Gastrocnemius medialis (tissue), 4 donors: ENCODE results near the gene PDE10A. TPM values are rescaled to one million over a fixed set of nuclear protein-coding genes. Genes with fewer than 3 reads are reported as not detected.

Experiments used
- ATAC-seq, 2 donors: fragments of 150-250 bp; one replicate each; pipeline ENCODE4 v1.9.1; 2016
- DNase-seq, 2 donors: peaks; one replicate each; pipeline ENCODE4 v3.0.0-alpha.2; 2019
- H3K27ac ChIP-seq, 4 donors: fragments of 200-600 bp; sonication (generic); 1 replicate in 1 of 4; 2 replicates in 3 of 4; pipeline ENCODE4 v1.5.1; 2016 to 2018; ENCODE audit warnings: mild to moderate bottlenecking in 2 of 4, moderate library complexity in 1 of 4
- H3K27me3 ChIP-seq, 3 donors: fragments of 200-600 bp; sonication (generic) in 2 of 3; 1 replicate in 1 of 3; 2 replicates in 2 of 3; pipeline versions ENCODE4 v1.5.1 to v1.6.0; 2016 to 2019; ENCODE audit warnings: mild to moderate bottlenecking in 1 of 3, moderate library complexity in 1 of 3
- H3K36me3 ChIP-seq, 2 donors: fragments of 200-600 bp; sonication (generic) in 1 of 2; one replicate each; pipeline ENCODE4 v1.5.1; 2017 to 2018
- H3K4me1 ChIP-seq, 2 donors: fragments of 200-600 bp; sonication (generic) in 1 of 2; one replicate each; pipeline ENCODE4 v1.5.1; 2016 to 2017; ENCODE audit warnings: mild to moderate bottlenecking in 2 of 2
- H3K4me3 ChIP-seq, 4 donors: fragments of 200-600 bp; sonication (generic) in 3 of 4; 1 replicate in 1 of 4; 2 replicates in 3 of 4; pipeline ENCODE4 v1.5.1; 2016 to 2019; ENCODE audit warnings: mild to moderate bottlenecking in 2 of 4
- H3K9me3 ChIP-seq, 3 donors: fragments of 200-600 bp; sonication (generic) in 2 of 3; 1 replicate in 1 of 3; 2 replicates in 2 of 3; pipeline ENCODE4 v1.5.1; 2016 to 2019
- POLR2A ChIP-seq, 2 donors: fragments of 450-650 bp; IDR thresholded peaks; one replicate each; pipeline ENCODE4 v1.6.1; 2017; ENCODE audit warnings: antibody characterized with exemption in 2 of 2, mild to moderate bottlenecking in 2 of 2, moderate library complexity in 2 of 2
- in situ Hi-C, 4 donors: fragments of 200-750 bp; cut with MboI; loops; one replicate each; pipeline versions ENCODE4 v1.15.0 to v1.8.0; 2017; ENCODE audit warnings: low sequenced_read_pairs in 4 of 4
- intact Hi-C: fragments of 100-400 bp; cut with DNase I; formaldehyde crosslinking; loops from one replicate; pipeline ENCODE4 v1.15.1; 2023; ENCODE audit warnings: low total_unique reads
- total RNA-seq, 4 donors: library from RNA; depleted of rRNA; stranded (reverse); fragments of >200 nt; gene quantifications; one replicate each; pipeline versions ENCODE4 v1.1.0 to v1.2.3, GENCODE V29; 2016
- TF ChIP-seq, protein P1 (sequence below), 5 experiments: fragments of 450-650 bp in 3 of 5; fragments of 200-600 bp in 2 of 5; sonication (generic) in 2 of 5; IDR thresholded peaks in 4 of 5; conservative IDR thresholded peaks in 1 of 5; 1 replicate in 4 of 5; 2 replicates in 1 of 5; pipeline ENCODE4 v1.5.1; 2016 to 2019; ENCODE audit warnings: antibody characterized with exemption in 5 of 5, mild to moderate bottlenecking in 3 of 5, moderate library complexity in 3 of 5

The PDE10A gene
- total RNA-seq, 4 donors from 2014 or later: 0.24 to 1.5 (median 1.2) TPM

- Histone ChIP-seq H3K27ac (no peak overlapping the region), H3K9me3 (no peaks in the 10 kb centered on the region), H3K4me1 (no peaks in the 10 kb centered on the region), H3K27me3 (peaks cover 0 to 2% (median 0%) of the 10 kb centered on the region in 3 donors), H3K4me3 (no peak overlapping the region), H3K36me3 (no peaks in the 10 kb centered on the region)
- intact Hi-C loops (no loop called here), in situ Hi-C loops (no loop called here)
- TF ChIP-seq, protein P1, sequence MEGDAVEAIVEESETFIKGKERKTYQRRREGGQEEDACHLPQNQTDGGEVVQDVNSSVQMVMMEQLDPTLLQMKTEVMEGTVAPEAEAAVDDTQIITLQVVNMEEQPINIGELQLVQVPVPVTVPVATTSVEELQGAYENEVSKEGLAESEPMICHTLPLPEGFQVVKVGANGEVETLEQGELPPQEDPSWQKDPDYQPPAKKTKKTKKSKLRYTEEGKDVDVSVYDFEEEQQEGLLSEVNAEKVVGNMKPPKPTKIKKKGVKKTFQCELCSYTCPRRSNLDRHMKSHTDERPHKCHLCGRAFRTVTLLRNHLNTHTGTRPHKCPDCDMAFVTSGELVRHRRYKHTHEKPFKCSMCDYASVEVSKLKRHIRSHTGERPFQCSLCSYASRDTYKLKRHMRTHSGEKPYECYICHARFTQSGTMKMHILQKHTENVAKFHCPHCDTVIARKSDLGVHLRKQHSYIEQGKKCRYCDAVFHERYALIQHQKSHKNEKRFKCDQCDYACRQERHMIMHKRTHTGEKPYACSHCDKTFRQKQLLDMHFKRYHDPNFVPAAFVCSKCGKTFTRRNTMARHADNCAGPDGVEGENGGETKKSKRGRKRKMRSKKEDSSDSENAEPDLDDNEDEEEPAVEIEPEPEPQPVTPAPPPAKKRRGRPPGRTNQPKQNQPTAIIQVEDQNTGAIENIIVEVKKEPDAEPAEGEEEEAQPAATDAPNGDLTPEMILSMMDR (IDR thresholded peaks at IDR 0.05 in 4 of 5, conservative IDR thresholded peaks at IDR 0.05 in 1 of 5): no peak
- no peak for TF ChIP-seq POLR2A (IDR thresholded peaks at IDR 0.05)
- no peak for ATAC-seq
- DNase-seq: no peak
Observed at GRCh38 chr6:165653196-165653595, 9.8 kb downstream of the PDE10A start.

- Histone ChIP-seq H3K27me3 (peaks cover 0 to 2% (median 0%) of the 10 kb centered on the region in 3 donors), H3K27ac (no peak overlapping the region), H3K4me3 (no peak overlapping the region), H3K4me1 (no peaks in the 10 kb centered on the region), H3K36me3 (no peaks in the 10 kb centered on the region), H3K9me3 (no peaks in the 10 kb centered on the region)
- DNase-seq (no peak), ATAC-seq (no peak)
- in situ Hi-C loops (no loop called here), intact Hi-C loops (no loop called here)
- TF ChIP-seq POLR2A (IDR thresholded peaks at IDR 0.05): no peak
- TF ChIP-seq, protein P1 (IDR thresholded peaks at IDR 0.05 in 4 of 5, conservative IDR thresholded peaks at IDR 0.05 in 1 of 5): no peak
Observed at GRCh38 chr6:165652766-165653165, 10.3 kb downstream of the PDE10A start.

- H3K36me3 ChIP-seq: no peaks in the 10 kb centered on the region
- no peaks in the 10 kb centered on the region for H3K9me3 ChIP-seq
- no peak for DNase-seq
- H3K27me3 ChIP-seq: no peaks in the 10 kb centered on the region
- H3K4me3 ChIP-seq: no peak overlapping the region
- H3K27ac ChIP-seq: no peak overlapping the region
- no peak for ATAC-seq
- intact Hi-C loops: no loop called here
- in situ Hi-C loops: no loop called here
- H3K4me1 ChIP-seq: no peaks in the 10 kb centered on the region
- TF ChIP-seq, protein P1 (IDR thresholded peaks at IDR 0.05 in 4 of 5, conservative IDR thresholded peaks at IDR 0.05 in 1 of 5): no peak
- no peak for TF ChIP-seq POLR2A (IDR thresholded peaks at IDR 0.05)
Observed at GRCh38 chr6:165649166-165650137, 13.6 kb downstream of the PDE10A start.

GRCh38 chr6:165647041-165647440, 16.0 kb downstream of the PDE10A start:
- no peaks in the 10 kb centered on the region for H3K36me3 ChIP-seq
- DNase-seq (no peak), ATAC-seq (no peak)
- H3K27ac ChIP-seq: no peak overlapping the region
- no peaks in the 10 kb centered on the region for H3K9me3 ChIP-seq
- intact Hi-C loops (no loop called here), in situ Hi-C loops (no loop called here)
- no peaks in the 10 kb centered on the region for H3K27me3 ChIP-seq
- no peak overlapping the region for H3K4me3 ChIP-seq
- no peak for TF ChIP-seq POLR2A (IDR thresholded peaks at IDR 0.05)
- TF ChIP-seq, protein P1 (IDR thresholded peaks at IDR 0.05 in 4 of 5, conservative IDR thresholded peaks at IDR 0.05 in 1 of 5): no peak
- no peaks in the 10 kb centered on the region for H3K4me1 ChIP-seq
